NCI-H1417 (cell line): ENCODE results near the gene CTTN.

Source experiments
- DNase-seq, 3 experiments: peaks; one replicate each; lab custom pipeline; 2025; lab: John Stamatoyannopoulos, UW

CTTN gene

GRCh38 chr11:70477176-70477575 lies 78.8 kb downstream of the CTTN start:
- no peak for DNase-seq

GRCh38 chr11:70477609-70478008 lies 79.3 kb downstream of the CTTN start:
- peak; percentile 13 to 87 (median 48) for DNase-seq

GRCh38 chr11:70478166-70478890 lies 80.0 kb downstream of the CTTN start:
- no peak for DNase-seq

- no peak for DNase-seq
Observed at GRCh38 chr11:70480711-70481110, 82.4 kb downstream of the CTTN start.

GRCh38 chr11:70481625-70482528 lies 83.5 kb downstream of the CTTN start:
- no peak for DNase-seq

GRCh38 chr11:70482529-70482917 lies 84.2 kb downstream of the CTTN start:
- peak in 1 of 3 experiments; percentile 7 for DNase-seq

- DNase-seq, result peak in 2 of 3 experiments; percentile 16 to 20
Observed at GRCh38 chr11:70483077-70483861, 84.9 kb downstream of the CTTN start.

GRCh38 chr11:70483917-70484316 lies 85.6 kb downstream of the CTTN start:
- DNase-seq, result peak; percentile 15 to 71 (median 26)

- DNase-seq, result no peak
Observed at GRCh38 chr11:70485326-70486025, 87.1 kb downstream of the CTTN start.

- DNase-seq, result no peak
Observed at GRCh38 chr11:70486026-70486415, 87.7 kb downstream of the CTTN start.
